Adrenal gland (tissue), 12 donors: ENCODE data around the gene KRTAP10-6. TPM values are rescaled to one million over a fixed set of nuclear protein-coding genes. Genes with fewer than 3 reads are reported as not detected.
"Not testable (repeated sequence)": the region's sequence is repeated elsewhere in the genome, so short reads cannot be mapped to it uniquely, and the experiment has no call there.

Experiments used
- DNase-seq, 7 donors: peaks; one replicate each; pipeline ENCODE4 v3.0.0-alpha.2; 2019 to 2020
- H3K27ac ChIP-seq, 5 donors: fragments of 200-600 bp; sonication (generic) in 4 of 5; 1 replicate in 3 of 5; 2 replicates in 2 of 5; pipeline versions ENCODE4 v1.5.1 to v1.8.0; 2016 to 2020; ENCODE audit warnings: mild to moderate bottlenecking in 1 of 5
- H3K27me3 ChIP-seq: fragments of 200-600 bp; 2 replicates; pipeline ENCODE4 v1.8.0; 2021
- H3K36me3 ChIP-seq, 2 donors: fragments of 200-600 bp; replicated peaks in 1 of 2; 1 replicate in 1 of 2; 2 replicates in 1 of 2; pipeline versions ENCODE4 v1.5.1 to v1.8.0; 2018 to 2022
- H3K4me1 ChIP-seq, 2 donors: fragments of 200-600 bp; replicated peaks in 1 of 2; 1 replicate in 1 of 2; 2 replicates in 1 of 2; pipeline versions ENCODE4 v1.5.1 to v1.8.0; 2018 to 2021
- H3K4me3 ChIP-seq, 4 donors: fragments of 200-600 bp; sonication (generic) in 3 of 4; one replicate each; pipeline ENCODE4 v1.5.1; 2016 to 2018
- H3K9me3 ChIP-seq, 3 donors: fragments of 200-600 bp; sonication (generic) in 1 of 3; replicated peaks in 1 of 3; 1 replicate in 2 of 3; 2 replicates in 1 of 3; pipeline versions ENCODE4 v1.5.1 to v1.8.0; 2016 to 2021
- CTCF ChIP-seq, 6 experiments: fragments of 450-650 bp in 4 of 6; fragments of 200-600 bp in 2 of 6; sonication (generic) in 1 of 6; IDR thresholded peaks; 1 replicate in 5 of 6; 2 replicates in 1 of 6; pipeline versions ENCODE4 v1.5.1 to v1.8.0; 2016 to 2021; ENCODE audit warnings: antibody characterized with exemption in 6 of 6, mild to moderate bottlenecking in 2 of 6, moderate library complexity in 1 of 6
- POLR2A ChIP-seq, 2 donors: fragments of 450-650 bp; IDR thresholded peaks; one replicate each; pipeline ENCODE4 v1.6.1; 2017; ENCODE audit warnings: antibody characterized with exemption in 2 of 2, mild to moderate bottlenecking in 2 of 2, moderate library complexity in 1 of 2
- WGBS, 4 donors: extraction: QIAGEN DNeasy Blood & Tissue Kit in 2 of 4; methylation state at CpG; one replicate each; pipeline versions ENCODE4 v1.1.5 to v1.1.7; 2013 to 2017; 5-methylcytosine and 5-hydroxymethylcytosine counted together
- intact Hi-C, 2 donors: fragments of 100-400 bp; cut with DNase I; formaldehyde crosslinking; loops; one replicate each; pipeline versions ENCODE4 v1.14.1 to v1.15.0; 2022 to 2023
- polyA plus RNA-seq, 3 donors: library from polyadenylated mRNA; stranded (reverse); fragments of 200-250 nt in 2 of 3; fragments of 350-450 nt in 1 of 3; fragmentation: Illumina TruSeq in 1 of 3; extraction: RNeasy Lipid Tissue Mini Kit (QIAGEN cat#74804) in 1 of 3; gene quantifications; one replicate each; pipeline ENCODE4 v1.2.3, GENCODE V29; 2013 to 2014
- total RNA-seq, 9 donors: library from RNA; depleted of rRNA in 4 of 9; stranded (reverse); fragments of >200 nt in 4 of 9; fragments of 120-200 nt in 1 of 9; fragmentation: NEBNext Ultra II Directional in 1 of 9; extraction: Animal tissue kit (Norgen Biotek cat#: 25700) in 1 of 9; gene quantifications; one replicate each; pipeline versions ENCODE4 v1.1.0 to v1.2.4, GENCODE V29; 2013 to 2023
- donor health status: healthy with polysubstance abuse.
- donor health status: Bipolar disorder and iron deficiency.
- donor health status: DM: yes; HTN: yes; CAD: no.
- donor health status: DM: no; HTN: no; CAD: no.
- donor health status: DM: no; HTN: no; CAD: no.
- donor health status: DM: yes; HTN: yes; CAD: no.

Gene KRTAP10-6
- total and polyA plus RNA-seq, 12 donors, result not detected

- Histone ChIP-seq H3K4me1 (no peaks in the 10 kb centered on the region), H3K4me3 (no peak overlapping the region), H3K9me3 (no peaks in the 10 kb centered on the region), H3K36me3 (no peaks in the 10 kb centered on the region), H3K27ac (no peak overlapping the region), H3K27me3 (peaks cover 5% of the 10 kb centered on the region)
- peak in 1 of 7 donors; percentile 35 for DNase-seq
- WGBS, 4 donors, result 51 to 72% (median 57%) methylated on average over 10 to 20 of the region's 20 CpGs
- intact Hi-C loops, result no loop called here
- TF ChIP-seq POLR2A (IDR thresholded peaks at IDR 0.05), result no peak
- no peak for TF ChIP-seq CTCF (IDR thresholded peaks at IDR 0.05)
Observed at GRCh38 chr21:44593598-44594405, 1.5 kb upstream of the KRTAP10-6 start.

GRCh38 chr21:44591801-44592130, 539 bp downstream of the KRTAP10-6 start:
- intact Hi-C loops, H3K4me1 ChIP-seq, DNase-seq, H3K4me3 ChIP-seq, H3K27me3 ChIP-seq, H3K27ac ChIP-seq, H3K36me3 ChIP-seq, H3K9me3 ChIP-seq: not testable (repeated sequence)
- 40 to 56% methylated on average over 2 to 4 of the region's 4 CpGs; no CpG with 5 or more reads in 2 of the 4 donors for WGBS, 4 donors

GRCh38 chr21:44590897-44591800, 1.2 kb downstream of the KRTAP10-6 start:
- WGBS, 4 donors, result 53 to 74% (median 65%) methylated on average over 7 to 18 of the region's 19 CpGs
- intact Hi-C loops, result not testable (repeated sequence)

DNA sequence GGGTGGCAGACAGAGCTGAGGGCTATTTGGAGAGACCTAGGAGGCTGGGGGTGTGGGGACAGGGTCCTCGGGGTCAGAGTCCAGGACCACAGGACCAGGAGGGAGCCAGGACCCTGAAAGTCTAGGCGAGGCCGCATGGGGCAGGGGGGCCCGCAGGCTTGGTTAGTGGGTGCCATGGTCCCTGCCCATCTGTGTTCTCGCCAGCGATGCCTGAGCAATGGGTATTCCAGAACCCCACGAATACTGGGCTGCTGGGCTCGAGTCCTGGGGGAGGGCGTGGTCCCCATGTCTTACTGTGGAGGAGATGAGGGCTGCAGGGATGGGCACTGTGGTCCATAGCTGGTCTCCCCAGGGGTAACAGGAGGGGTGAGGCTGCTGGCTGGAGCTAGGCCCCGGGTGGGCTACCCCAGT, 2.0 kb downstream of the KRTAP10-6 start:
- intact Hi-C loops, result no loop called here
- 68 to 86% (median 73%) methylated on average over 6 to 10 of the region's 10 CpGs for WGBS, 4 donors
- Histone ChIP-seq H3K27me3 (peaks cover 16% of the 10 kb centered on the region), H3K4me3 (no peak overlapping the region), H3K9me3 (no peaks in the 10 kb centered on the region), H3K27ac (no peak overlapping the region), H3K4me1 (no peaks in the 10 kb centered on the region), H3K36me3 (no peaks in the 10 kb centered on the region)
- TF ChIP-seq CTCF (IDR thresholded peaks at IDR 0.05), result no peak
- no peak for TF ChIP-seq POLR2A (IDR thresholded peaks at IDR 0.05)
- DNase-seq, result peak in 2 of 7 donors; percentile 2 to 41

More at GRCh38 chr21:44590897-44591800, 1.2 kb downstream of the KRTAP10-6 start:
- not testable (repeated sequence) for H3K27ac ChIP-seq, H3K4me3 ChIP-seq, H3K36me3 ChIP-seq, H3K27me3 ChIP-seq, H3K9me3 ChIP-seq, H3K4me1 ChIP-seq
- peak in 2 of 7 donors; percentile 4 to 20 for DNase-seq

- Histone ChIP-seq H3K4me3 (no peak overlapping the region), H3K36me3 (no peaks in the 10 kb centered on the region), H3K9me3 (no peaks in the 10 kb centered on the region), H3K27ac (no peak overlapping the region), H3K27me3 (peaks cover 16% of the 10 kb centered on the region), H3K4me1 (no peaks in the 10 kb centered on the region)
- WGBS, 4 donors, result 68 to 84% (median 74%) methylated on average over 13 to 24 of the region's 24 CpGs
- TF ChIP-seq POLR2A (IDR thresholded peaks at IDR 0.05), result no peak
- no peak for TF ChIP-seq CTCF (IDR thresholded peaks at IDR 0.05)
- DNase-seq, result peak in 2 of 7 donors; percentile 8 to 20
- intact Hi-C loops, result no loop called here
Observed at GRCh38 chr21:44589586-44590305, 2.6 kb downstream of the KRTAP10-6 start.
